ENCODE data around the gene ADAM29. TPM values are rescaled to one million over a fixed set of nuclear protein-coding genes. Genes with fewer than 3 reads are reported as not detected.

Gene ADAM29
- not detected in 2 replicates for total RNA-seq

GRCh38 chr4:174918058-174918457 is at the start of gene ADAM29:
ADAM29 (plus strand) TSS chr4:174918358; CDS start chr4:174975526, 57,168 bp downstream.

Other genes with a start within 250 kb of the ADAM29 start
- gene GLRA3, start 89.1 kb upstream of the ADAM29 start, total RNA-seq: not detected in 2 replicates